ENCODE measurements around the gene ERGIC1.
"Not testable (repeated sequence)": the region's sequence is repeated elsewhere in the genome, so short reads cannot be mapped to it uniquely, and the experiment has no call there.

Gene ERGIC1

GRCh38 chr5:172833686-172834414 is at the start of gene ERGIC1:
TSS of gene ERGIC1 (plus strand) at chr5:172834251. CDS start at chr5:172834414, 163 bp downstream.
- DNase-seq: peak; percentile 80 to 84

GRCh38 chr5:172785429-172786088 is 48.5 kb upstream of the ERGIC1 start:
- no peak for DNase-seq

GRCh38 chr5:172786736-172787462 is 47.2 kb upstream of the ERGIC1 start:
- DNase-seq: no peak

GRCh38 chr5:172787538-172787937 is 46.5 kb upstream of the ERGIC1 start:
- not testable (repeated sequence) for DNase-seq

GRCh38 chr5:172788771-172789686 is 45.0 kb upstream of the ERGIC1 start:
- DNase-seq: peak in 1 of 2 donors; percentile 52

- no peak for DNase-seq
These were observed 44.2 kb upstream of the ERGIC1 start for GRCh38 chr5:172789687-172790495.

GRCh38 chr5:172790496-172790889 is 43.6 kb upstream of the ERGIC1 start:
- no peak for DNase-seq

GRCh38 chr5:172791286-172791685 is 42.8 kb upstream of the ERGIC1 start:
- DNase-seq: no peak

GRCh38 chr5:172791726-172792445 is 42.2 kb upstream of the ERGIC1 start:
- no peak for DNase-seq

- no peak for DNase-seq
These were observed 41.1 kb upstream of the ERGIC1 start for GRCh38 chr5:172792701-172793570.

GRCh38 chr5:172793577-172794488 is 40.2 kb upstream of the ERGIC1 start:
- DNase-seq: peak in 1 of 2 donors; percentile 53

- no peak for DNase-seq
These were observed 38.6 kb upstream of the ERGIC1 start for GRCh38 chr5:172795318-172795977.

- no peak for DNase-seq
These were observed 37.7 kb upstream of the ERGIC1 start for GRCh38 chr5:172796306-172796705.

GRCh38 chr5:172797771-172798191 is 36.3 kb upstream of the ERGIC1 start:
- no peak for DNase-seq

GRCh38 chr5:172798422-172799215 is 35.4 kb upstream of the ERGIC1 start:
- DNase-seq: peak; percentile 34 to 73

GRCh38 chr5:172799416-172799815 is 34.6 kb upstream of the ERGIC1 start:
- no peak for DNase-seq

GRCh38 chr5:172800088-172800551 is 33.9 kb upstream of the ERGIC1 start:
- DNase-seq: peak; percentile 35 to 84

All from CD4-positive, alpha-beta T cell treated with Interferon alpha-2 for 1 hour (primary cell).